ENCODE data around the gene MOB3B. TPM values are rescaled to one million over a fixed set of nuclear protein-coding genes. Genes with fewer than 3 reads are reported as not detected.

MOB3B gene
- total RNA-seq, 1 donor: 1.4 TPM

- Histone ChIP-seq H3K4me3 (ENCODE audit: low read length) (no peak overlapping the region), H3K27me3 (ENCODE audit: insufficient read depth, low read length) (no peaks in the 10 kb centered on the region), H3K9me3 (ENCODE audit: low read depth, low read length) (no peaks in the 10 kb centered on the region), H3K4me1 (ENCODE audit: insufficient read depth, low read length) (peaks cover 21% of the 10 kb centered on the region)
These were observed 4.5 kb upstream of the MOB3B start for GRCh38 chr9:27534131-27534530.

- H3K4me1 ChIP-seq (ENCODE audit: insufficient read depth, low read length): peaks cover 27% of the 10 kb centered on the region
- H3K9me3 ChIP-seq (ENCODE audit: low read depth, low read length): no peaks in the 10 kb centered on the region
These were observed 3.7 kb upstream of the MOB3B start for GRCh38 chr9:27533311-27533710.

DNA sequence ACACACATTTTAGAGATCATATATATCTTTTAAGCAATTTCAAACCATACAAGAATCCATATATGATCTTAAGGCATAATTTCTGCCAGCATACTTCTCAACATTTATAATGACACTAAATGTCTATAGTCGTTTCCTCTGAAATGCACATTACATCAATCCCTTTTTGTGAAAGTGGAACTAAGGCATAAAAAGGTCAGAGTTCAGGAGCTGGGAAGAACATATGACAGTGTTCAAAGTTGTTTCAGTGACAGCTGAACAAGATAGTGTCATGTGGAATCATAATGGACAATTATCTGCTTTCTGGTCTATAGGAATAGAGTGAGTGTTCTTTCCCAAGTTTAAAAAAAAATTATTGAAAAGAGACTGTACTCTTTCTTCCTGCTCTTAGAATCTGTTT, 2.4 kb upstream of the MOB3B start:
- no peaks in the 10 kb centered on the region for H3K27me3 ChIP-seq (ENCODE audit: insufficient read depth, low read length)
- H3K4me1 ChIP-seq (ENCODE audit: insufficient read depth, low read length): peaks cover 31% of the 10 kb centered on the region
- H3K9me3 ChIP-seq (ENCODE audit: low read depth, low read length): no peaks in the 10 kb centered on the region
- H3K4me3 ChIP-seq (ENCODE audit: low read length): no peak overlapping the region

More at GRCh38 chr9:27533311-27533710, 3.7 kb upstream of the MOB3B start:
- H3K27me3 ChIP-seq (ENCODE audit: insufficient read depth, low read length): no peaks in the 10 kb centered on the region
- no peak overlapping the region for H3K4me3 ChIP-seq (ENCODE audit: low read length)

- H3K9me3 ChIP-seq (ENCODE audit: low read depth, low read length): no peaks in the 10 kb centered on the region
- H3K4me3 ChIP-seq (ENCODE audit: low read length): no peak overlapping the region
- H3K4me1 ChIP-seq (ENCODE audit: insufficient read depth, low read length): peaks cover 31% of the 10 kb centered on the region
- H3K27me3 ChIP-seq (ENCODE audit: insufficient read depth, low read length): no peaks in the 10 kb centered on the region
These were observed 1.5 kb upstream of the MOB3B start for GRCh38 chr9:27530915-27531755.

DNA sequence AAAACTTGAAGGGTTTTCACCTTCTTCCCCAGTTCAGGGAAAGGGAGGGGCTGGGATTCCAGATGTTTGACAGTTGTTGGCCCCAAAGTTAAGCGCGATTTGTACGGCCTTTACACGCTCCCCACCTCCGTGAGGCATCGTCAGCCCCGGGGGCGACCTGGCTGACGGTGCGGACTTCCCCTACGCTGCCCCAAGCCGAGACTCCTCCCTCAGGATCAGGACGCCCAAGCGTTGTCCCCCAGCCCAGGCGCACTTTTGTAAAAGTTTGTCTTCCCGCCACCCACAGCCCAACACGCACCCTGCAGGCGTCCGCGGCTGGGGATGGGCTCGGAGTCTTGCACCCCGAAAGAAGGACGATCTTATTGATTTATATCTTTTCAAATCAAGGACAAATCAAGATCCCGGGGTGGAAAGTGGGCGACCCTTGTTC, 713 bp downstream of the MOB3B start:
- Histone ChIP-seq H3K4me1 (ENCODE audit: insufficient read depth, low read length) (peaks cover 24% of the 10 kb centered on the region), H3K9me3 (ENCODE audit: low read depth, low read length) (no peaks in the 10 kb centered on the region), H3K4me3 (ENCODE audit: low read length) (peak overlapping the region; percentile 53), H3K27me3 (ENCODE audit: insufficient read depth, low read length) (no peaks in the 10 kb centered on the region)

DNA sequence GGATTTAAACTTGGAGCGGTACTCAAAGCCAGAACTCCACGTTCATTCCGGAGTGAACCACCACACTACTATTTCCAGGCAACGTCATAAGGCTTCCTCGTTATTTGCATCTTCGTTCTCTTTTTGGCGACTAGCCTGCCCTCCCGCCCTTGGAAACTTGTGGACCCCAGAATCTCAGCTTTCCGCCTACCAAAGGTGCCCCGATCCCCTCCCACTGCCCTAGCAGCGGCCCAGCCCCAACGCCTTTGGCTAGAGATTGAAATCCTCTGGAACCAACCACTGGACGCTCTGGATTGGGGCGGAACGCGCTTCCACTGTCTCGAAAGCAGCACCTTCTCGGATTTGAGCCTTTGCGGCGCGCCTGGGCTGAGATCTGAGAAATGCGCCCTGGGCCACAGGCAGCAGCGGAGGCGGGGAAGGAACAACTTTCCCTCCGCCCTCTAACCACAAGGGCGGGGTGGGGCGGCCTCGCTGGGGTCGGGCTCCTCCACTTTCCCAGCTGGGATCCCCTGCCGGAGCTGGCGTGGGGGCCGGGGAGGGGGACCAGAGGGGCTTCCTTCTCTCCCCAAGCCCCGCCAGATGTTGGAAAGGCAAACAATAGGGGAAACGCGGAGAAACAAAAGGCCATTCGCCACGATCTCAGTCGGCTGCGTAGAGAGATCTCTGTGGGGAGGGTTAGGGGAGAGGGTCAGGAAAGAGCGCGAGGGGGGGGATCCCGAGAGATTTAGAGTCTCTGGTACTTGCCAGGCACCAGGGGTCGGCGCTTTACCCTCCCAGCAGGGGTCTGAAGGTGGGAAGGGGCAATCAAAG, 1.3 kb downstream of the MOB3B start:
- Histone ChIP-seq H3K27me3 (ENCODE audit: insufficient read depth, low read length) (no peaks in the 10 kb centered on the region), H3K4me1 (ENCODE audit: insufficient read depth, low read length) (peaks cover 24% of the 10 kb centered on the region), H3K9me3 (ENCODE audit: low read depth, low read length) (no peaks in the 10 kb centered on the region), H3K4me3 (ENCODE audit: low read length) (peak overlapping the region; percentile 53)

DNA sequence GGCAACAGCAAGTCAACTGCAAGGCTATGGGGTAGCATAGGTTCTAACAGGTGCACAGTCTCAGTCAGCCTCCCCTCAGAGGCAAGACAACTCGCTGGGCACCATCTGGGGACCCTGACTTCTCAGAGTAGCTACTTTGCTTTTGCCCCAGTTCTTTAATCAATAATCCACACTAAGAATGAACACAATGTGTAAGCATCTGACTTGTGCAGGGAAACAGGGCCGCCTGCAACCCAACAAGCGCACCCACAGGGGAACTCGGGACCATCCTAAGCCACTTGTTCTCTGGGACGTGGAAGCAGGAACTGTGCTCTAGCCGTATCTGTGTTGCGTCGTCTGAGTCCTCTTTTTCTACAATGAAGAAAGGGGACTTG, 1.9 kb downstream of the MOB3B start:
- H3K9me3 ChIP-seq (ENCODE audit: low read depth, low read length): no peaks in the 10 kb centered on the region
- no peaks in the 10 kb centered on the region for H3K27me3 ChIP-seq (ENCODE audit: insufficient read depth, low read length)
- no peak overlapping the region for H3K4me3 ChIP-seq (ENCODE audit: low read length)
- peaks cover 24% of the 10 kb centered on the region for H3K4me1 ChIP-seq (ENCODE audit: insufficient read depth, low read length)

- Histone ChIP-seq H3K9me3 (ENCODE audit: low read depth, low read length) (no peaks in the 10 kb centered on the region), H3K4me1 (ENCODE audit: insufficient read depth, low read length) (peaks cover 11% of the 10 kb centered on the region), H3K4me3 (ENCODE audit: low read length) (no peak within 1 kb of the TSS), H3K27me3 (ENCODE audit: insufficient read depth, low read length) (no peaks in the 10 kb centered on the region)
These were observed 5.4 kb downstream of the MOB3B start, which contains the start of gene IFNK for GRCh38 chr9:27524236-27524635. Gene IFNK (plus strand): TSS chr9:27524290. CDS start chr9:27524337, 47 bp downstream.

DNA sequence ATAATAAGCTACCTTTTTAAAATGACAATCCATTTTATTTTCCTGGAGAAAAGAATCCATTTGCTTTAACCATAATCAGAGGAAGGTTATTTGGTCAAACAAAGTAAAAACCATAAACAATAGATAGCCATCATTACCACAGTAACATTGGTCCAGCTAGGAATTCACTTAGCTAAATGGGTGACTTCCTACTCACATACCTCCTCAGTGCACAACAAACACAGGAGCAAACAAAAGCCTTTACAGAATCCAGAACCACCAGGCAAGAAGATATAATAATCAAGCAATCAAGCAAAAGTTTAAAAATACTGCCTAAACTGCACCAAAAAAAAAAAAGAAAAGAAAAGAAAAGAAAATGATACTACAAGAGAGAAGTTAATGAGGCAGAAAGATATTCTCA, 6.5 kb downstream of the MOB3B start:
- Histone ChIP-seq H3K4me3 (ENCODE audit: low read length) (no peak overlapping the region), H3K27me3 (ENCODE audit: insufficient read depth, low read length) (no peaks in the 10 kb centered on the region), H3K4me1 (ENCODE audit: insufficient read depth, low read length) (peaks cover 4% of the 10 kb centered on the region), H3K9me3 (ENCODE audit: low read depth, low read length) (no peaks in the 10 kb centered on the region)

DNA sequence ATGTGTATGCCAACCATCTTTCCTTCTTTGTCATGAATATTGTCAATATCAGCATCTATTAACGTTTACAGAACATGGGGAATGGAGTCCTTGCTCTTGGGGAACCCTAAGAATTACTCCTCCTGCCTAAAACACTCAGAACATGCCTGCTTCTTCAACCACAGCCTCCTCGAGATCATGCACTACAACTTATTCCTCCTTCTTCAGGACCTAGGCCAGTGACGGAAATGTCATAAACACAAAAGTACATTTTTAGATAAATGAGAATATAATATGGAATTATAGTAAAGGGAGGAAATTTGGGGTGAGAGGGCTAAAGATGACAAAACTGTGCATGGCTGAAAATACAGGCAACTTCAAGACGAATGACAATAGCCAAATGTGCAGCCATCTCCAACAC, 8.6 kb downstream of the MOB3B start:
- H3K4me1 ChIP-seq (ENCODE audit: insufficient read depth, low read length): no peaks in the 10 kb centered on the region
- no peaks in the 10 kb centered on the region for H3K27me3 ChIP-seq (ENCODE audit: insufficient read depth, low read length)
- H3K4me3 ChIP-seq (ENCODE audit: low read length): no peak overlapping the region
- H3K9me3 ChIP-seq (ENCODE audit: low read depth, low read length): no peaks in the 10 kb centered on the region

- Histone ChIP-seq H3K9me3 (ENCODE audit: low read depth, low read length) (no peaks in the 10 kb centered on the region), H3K4me1 (ENCODE audit: insufficient read depth, low read length) (no peaks in the 10 kb centered on the region), H3K27me3 (ENCODE audit: insufficient read depth, low read length) (no peaks in the 10 kb centered on the region), H3K4me3 (ENCODE audit: low read length) (no peak overlapping the region)
These were observed 9.8 kb downstream of the MOB3B start for GRCh38 chr9:27519466-27520465.

DNA sequence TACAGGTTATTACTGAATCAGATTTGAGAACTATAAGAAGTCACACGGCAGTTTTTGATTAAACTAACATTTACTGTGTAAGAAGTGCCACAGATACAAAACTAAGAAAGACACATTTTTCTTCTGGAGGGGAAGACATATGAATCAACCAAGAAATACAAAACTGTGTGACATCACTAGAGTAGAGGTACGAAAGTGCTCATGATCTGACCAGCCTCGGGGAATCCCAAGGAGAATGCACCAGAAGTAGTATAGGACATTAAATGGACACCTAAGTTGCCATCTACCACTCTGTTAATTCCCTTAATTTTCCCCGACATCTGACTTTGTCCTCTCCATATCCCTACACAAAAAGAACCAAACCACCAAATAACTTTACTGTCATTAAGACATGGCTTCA, 10.8 kb downstream of the MOB3B start:
- Histone ChIP-seq H3K4me1 (ENCODE audit: insufficient read depth, low read length) (no peaks in the 10 kb centered on the region), H3K4me3 (ENCODE audit: low read length) (no peak overlapping the region), H3K27me3 (ENCODE audit: insufficient read depth, low read length) (no peaks in the 10 kb centered on the region), H3K9me3 (ENCODE audit: low read depth, low read length) (no peaks in the 10 kb centered on the region)

DNA sequence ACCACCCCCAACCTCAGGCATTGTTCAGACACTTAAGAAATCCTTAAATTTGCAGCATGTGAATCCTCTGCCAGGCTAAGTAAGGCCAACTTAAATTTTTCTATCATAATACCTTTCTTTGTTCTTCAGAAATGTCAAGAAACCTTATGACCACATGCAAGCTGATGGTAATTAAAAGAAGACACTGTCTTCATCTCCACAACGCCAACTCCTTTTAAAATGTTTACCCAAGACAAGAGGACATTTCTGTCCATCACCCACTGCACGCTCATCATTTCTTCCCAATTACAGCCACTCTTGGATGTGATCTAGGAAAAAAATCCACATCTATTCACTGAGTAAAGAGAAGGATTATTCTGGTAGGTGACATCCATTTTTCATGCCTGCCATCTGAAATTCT, 11.6 kb downstream of the MOB3B start:
- Histone ChIP-seq H3K4me1 (ENCODE audit: insufficient read depth, low read length) (no peaks in the 10 kb centered on the region), H3K9me3 (ENCODE audit: low read depth, low read length) (no peaks in the 10 kb centered on the region), H3K27me3 (ENCODE audit: insufficient read depth, low read length) (no peaks in the 10 kb centered on the region), H3K4me3 (ENCODE audit: low read length) (no peak overlapping the region)

GRCh38 chr9:27514551-27514950, 15.1 kb downstream of the MOB3B start:
- Histone ChIP-seq H3K9me3 (ENCODE audit: low read depth, low read length) (no peaks in the 10 kb centered on the region), H3K4me1 (ENCODE audit: insufficient read depth, low read length) (no peaks in the 10 kb centered on the region), H3K4me3 (ENCODE audit: low read length) (no peak overlapping the region), H3K27me3 (ENCODE audit: insufficient read depth, low read length) (no peaks in the 10 kb centered on the region)

Measured in mononuclear cell (primary cell).